Dendritic cell treated with granulocyte-macrophage colony-stimulating factor and Interleukin-4, amounts not matched to agents 40 ng/mL and 50 ng/mL, for 4 days (primary cell): Measurements from ENCODE around the gene SEC14L3.

ENCODE experiments used
- H3K27ac Mint-ChIP-seq: one replicate; pipeline ENCODE4 v1.8.0; 2022; ENCODE audit warnings: mild to moderate bottlenecking, mixed read lengths
- H3K27me3 Mint-ChIP-seq: one replicate; pipeline ENCODE4 v1.8.0; 2022; ENCODE audit warnings: mild to moderate bottlenecking, mixed read lengths
- H3K36me3 Mint-ChIP-seq: one replicate; pipeline ENCODE4 v1.8.0; 2022; ENCODE audit warnings: low read depth, mixed read lengths
- H3K4me1 Mint-ChIP-seq: one replicate; pipeline ENCODE4 v1.8.0; 2022; ENCODE audit warnings: low read depth, mixed read lengths
- H3K4me3 Mint-ChIP-seq: one replicate; pipeline ENCODE4 v1.8.0; 2022; ENCODE audit warnings: mild to moderate bottlenecking, moderate library complexity, mixed read lengths
- H3K9me3 Mint-ChIP-seq: one replicate; pipeline ENCODE4 v1.8.0; 2022; ENCODE audit warnings: mixed read lengths
- intact Hi-C: fragments of 100-400 bp; cut with micrococcal nuclease; formaldehyde crosslinking; loops from one replicate; pipeline ENCODE4 v1.15.0; 2022

SEC14L3 gene

DNA sequence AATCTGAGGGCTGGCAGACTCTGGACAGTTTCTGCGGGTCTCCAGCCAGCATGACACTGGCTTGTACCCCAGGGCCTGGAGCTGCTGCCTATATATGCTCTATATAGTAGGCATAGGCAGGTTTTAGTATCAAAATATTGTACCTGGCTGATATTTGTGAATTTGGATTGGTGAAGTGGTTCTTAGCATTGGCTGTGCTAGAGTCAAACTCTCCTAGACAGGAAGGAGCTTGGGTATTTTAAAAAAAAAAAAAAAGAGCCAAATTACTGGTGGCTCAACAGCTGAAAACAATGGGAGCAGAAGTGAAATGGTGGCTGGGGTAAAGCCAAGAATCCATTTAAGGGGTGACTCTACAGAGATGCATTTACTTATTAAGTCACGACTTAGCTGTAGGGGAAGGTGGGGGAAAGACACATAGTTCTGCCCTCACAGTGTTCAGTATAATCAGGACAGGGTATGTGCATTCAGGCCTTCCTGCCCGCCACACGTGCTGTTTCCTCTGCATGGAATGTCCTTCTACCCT lies 57.2 kb downstream of the SEC14L3 start:
- intact Hi-C loops: no loop called here
- Mint-ChIP-seq H3K4me1 (peaks cover 9% of the 10 kb centered on the region), H3K27ac (peak overlapping the region; percentile 32), H3K4me3 (no peak overlapping the region), H3K36me3 (peaks cover 36% of the 10 kb centered on the region), H3K27me3 (peaks cover 3% of the 10 kb centered on the region), H3K9me3 (no peaks in the 10 kb centered on the region)

DNA sequence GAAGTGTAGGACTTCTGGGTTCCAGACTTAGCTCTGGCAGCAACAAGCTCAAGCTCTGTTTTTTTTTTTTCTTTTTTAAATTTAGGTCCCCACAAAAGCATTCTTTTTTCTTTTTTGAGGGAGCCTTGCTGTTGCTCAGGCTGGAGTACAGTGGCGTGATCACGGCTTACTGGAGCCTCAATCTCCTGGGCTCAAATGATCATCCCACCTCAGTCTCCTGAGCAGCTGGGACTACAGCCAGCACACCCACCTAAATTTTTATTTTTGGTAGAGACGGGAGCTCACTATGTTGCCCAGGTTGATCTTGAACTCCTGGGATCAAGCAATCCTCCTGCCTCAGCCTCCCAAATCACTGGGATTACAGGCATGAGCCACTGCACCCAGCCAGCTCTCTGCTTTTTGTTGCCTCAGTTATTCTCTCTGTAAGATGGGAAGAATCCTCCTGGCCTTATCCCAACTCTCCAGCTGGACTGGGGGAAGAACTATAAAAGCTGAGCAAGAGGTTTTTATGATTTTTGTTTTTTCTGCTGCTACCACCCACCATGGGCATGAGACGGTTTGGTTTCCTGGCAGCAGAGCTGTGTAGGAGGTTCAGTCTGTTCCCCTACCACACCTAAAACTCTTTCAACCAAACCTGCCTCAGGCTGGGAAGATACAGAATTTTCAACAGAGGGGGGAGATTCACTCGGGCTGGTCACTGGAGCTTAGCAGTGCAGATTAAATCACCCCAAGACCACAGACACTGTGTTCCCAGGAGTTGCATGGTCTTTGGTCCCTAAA lies 57.9 kb downstream of the SEC14L3 start:
- Mint-ChIP-seq H3K27ac (peak overlapping the region; percentile 32), H3K9me3 (no peaks in the 10 kb centered on the region), H3K4me1 (peaks cover 9% of the 10 kb centered on the region), H3K36me3 (peaks cover 30% of the 10 kb centered on the region), H3K27me3 (peaks cover 3% of the 10 kb centered on the region), H3K4me3 (no peak overlapping the region)
- intact Hi-C loops: no loop called here

GRCh38 chr22:30413001-30413400 lies 58.8 kb downstream of the SEC14L3 start:
- Mint-ChIP-seq H3K4me1 (peaks cover 9% of the 10 kb centered on the region), H3K4me3 (no peak overlapping the region), H3K27me3 (peaks cover 3% of the 10 kb centered on the region), H3K27ac (no peak overlapping the region), H3K36me3 (peaks cover 21% of the 10 kb centered on the region), H3K9me3 (no peaks in the 10 kb centered on the region)
- intact Hi-C loops: no loop called here

DNA sequence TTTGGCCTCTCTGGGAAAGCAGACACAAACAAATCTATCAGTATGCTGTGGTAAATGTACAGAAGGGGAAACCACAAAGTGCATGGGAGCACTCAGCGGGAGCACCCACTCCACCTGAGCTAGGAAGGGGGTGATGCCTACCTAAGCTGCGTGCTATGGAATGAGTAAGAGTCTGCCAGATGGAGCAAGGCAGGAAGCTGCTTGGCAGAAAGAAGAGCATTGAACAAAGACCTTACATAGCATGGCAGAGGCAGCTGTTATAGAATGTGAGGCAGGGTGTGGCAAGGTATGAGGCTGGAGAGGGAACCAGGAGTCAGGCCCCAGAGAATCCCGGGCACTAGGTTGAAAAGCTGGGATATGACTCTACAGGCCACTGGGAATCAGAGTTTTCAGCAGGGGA lies 60.0 kb downstream of the SEC14L3 start:
- peaks cover 17% of the 10 kb centered on the region for H3K36me3 Mint-ChIP-seq
- H3K27me3 Mint-ChIP-seq: peaks cover 3% of the 10 kb centered on the region
- H3K27ac Mint-ChIP-seq: no peak overlapping the region
- H3K9me3 Mint-ChIP-seq: no peaks in the 10 kb centered on the region
- H3K4me3 Mint-ChIP-seq: no peak overlapping the region
- peaks cover 9% of the 10 kb centered on the region for H3K4me1 Mint-ChIP-seq
- intact Hi-C loops: no loop called here
